ENCODE results near the gene PLEKHA7. TPM values are rescaled to one million over a fixed set of nuclear protein-coding genes. Genes with fewer than 3 reads are reported as not detected.

Gene PLEKHA7
- total RNA-seq, 1 donor from 2014 or later, result 37.5 TPM

GRCh38 chr11:16788141-16789062, 225.8 kb downstream of the PLEKHA7 start:
- TF ChIP-seq CTCF (conservative IDR thresholded peaks at IDR 0.05; ENCODE audit: low read depth, low read length), result peak; percentile 99
- peak; percentile 88 for DNase-seq (ENCODE audit: low read depth)
- no peak overlapping the region for H3K4me3 ChIP-seq (ENCODE audit: low read depth, low read length)

DNA sequence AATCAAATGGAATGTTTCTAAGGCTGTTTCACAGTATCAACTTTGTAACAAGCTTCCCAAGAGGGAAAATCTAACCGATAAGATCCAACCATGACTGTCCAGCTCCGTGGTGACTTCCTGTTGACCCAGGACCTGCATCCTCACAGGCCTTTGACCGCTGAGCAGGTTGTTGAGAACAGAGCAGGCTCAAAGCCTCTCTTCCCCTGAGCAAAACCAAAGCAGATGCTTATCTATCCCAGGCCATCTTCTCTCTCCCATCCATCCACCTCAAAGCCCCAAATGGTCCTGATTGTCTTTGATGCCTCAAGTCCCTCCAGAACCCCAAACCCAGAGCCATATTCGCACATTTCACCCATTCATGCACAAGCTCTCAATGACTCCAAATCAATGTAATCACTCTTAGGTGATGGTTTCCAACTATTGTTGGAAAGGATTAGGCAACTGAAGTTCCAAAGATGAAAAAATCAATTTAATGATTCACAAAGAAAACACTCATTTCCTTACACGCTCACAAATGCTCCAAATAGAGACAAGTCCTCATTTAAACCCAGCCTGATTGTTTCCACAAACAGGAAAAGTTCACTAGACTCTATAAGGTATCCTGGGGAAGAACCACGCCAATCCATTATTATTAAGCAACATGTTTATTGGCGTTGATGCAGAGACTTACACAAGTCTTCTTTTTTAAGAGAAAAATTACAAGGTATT, 227.0 kb downstream of the PLEKHA7 start:
- DNase-seq (ENCODE audit: low read depth), result no peak

DNA sequence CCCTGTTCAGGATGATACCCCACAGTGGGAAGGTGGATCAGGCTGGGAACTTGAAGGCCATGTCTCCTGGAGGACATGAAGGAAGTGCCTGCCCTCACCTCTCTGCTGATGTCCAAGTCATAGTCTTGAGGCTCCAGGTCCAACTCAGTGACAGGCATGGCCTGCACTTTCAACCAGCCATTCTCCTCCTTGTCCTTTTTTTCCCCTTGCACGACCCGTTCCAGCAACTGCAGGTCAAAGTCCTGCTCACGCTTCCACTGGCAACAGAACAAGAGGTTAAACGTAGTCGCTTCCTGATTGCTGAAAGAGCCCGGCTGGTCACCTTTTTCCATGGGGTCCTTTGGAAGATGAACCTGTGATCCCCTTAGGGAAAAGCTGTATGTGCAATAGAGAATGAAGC, 228.1 kb downstream of the PLEKHA7 start:
- TF ChIP-seq CTCF (conservative IDR thresholded peaks at IDR 0.05; ENCODE audit: low read depth, low read length), result no peak
- no peak for DNase-seq (ENCODE audit: low read depth)
- H3K4me3 ChIP-seq (ENCODE audit: low read depth, low read length), result no peak overlapping the region

More for the DNA sequence above, 227.0 kb downstream of the PLEKHA7 start:
- TF ChIP-seq CTCF (conservative IDR thresholded peaks at IDR 0.05; ENCODE audit: low read depth, low read length), result no peak
- no peak overlapping the region for H3K4me3 ChIP-seq (ENCODE audit: low read depth, low read length)

DNA sequence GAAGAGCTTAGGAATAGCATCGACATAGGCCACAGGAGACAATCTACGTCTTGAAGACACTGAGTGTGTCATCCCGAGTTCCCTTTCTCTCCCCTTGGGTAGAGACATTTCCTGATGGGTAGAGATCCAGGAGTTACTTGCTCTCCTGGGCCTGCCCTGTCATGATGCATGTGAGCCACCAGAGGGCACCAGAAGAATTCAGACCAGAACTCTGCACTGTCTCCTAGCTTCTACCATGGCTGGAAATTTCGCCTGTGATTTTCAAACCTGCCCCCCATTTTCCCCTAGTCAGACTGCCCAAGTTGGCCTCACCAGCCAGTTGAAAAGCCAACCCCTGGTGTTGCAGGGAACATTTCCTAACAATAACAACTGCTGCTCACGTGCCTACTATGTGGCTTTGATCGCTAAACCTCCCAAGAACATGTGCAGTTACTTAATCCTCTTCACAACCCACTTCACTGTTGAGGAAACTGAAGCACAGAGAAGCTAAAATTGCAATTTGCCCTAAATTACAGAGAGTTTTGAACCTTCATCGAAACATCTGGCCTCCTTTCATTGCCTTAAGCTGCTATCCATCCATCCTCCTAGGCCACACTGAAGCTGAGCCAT, 228.6 kb downstream of the PLEKHA7 start:
- no peak overlapping the region for H3K4me3 ChIP-seq (ENCODE audit: low read depth, low read length)
- TF ChIP-seq CTCF (conservative IDR thresholded peaks at IDR 0.05; ENCODE audit: low read depth, low read length), result peak; percentile 92
- no peak for DNase-seq (ENCODE audit: low read depth)

DNA sequence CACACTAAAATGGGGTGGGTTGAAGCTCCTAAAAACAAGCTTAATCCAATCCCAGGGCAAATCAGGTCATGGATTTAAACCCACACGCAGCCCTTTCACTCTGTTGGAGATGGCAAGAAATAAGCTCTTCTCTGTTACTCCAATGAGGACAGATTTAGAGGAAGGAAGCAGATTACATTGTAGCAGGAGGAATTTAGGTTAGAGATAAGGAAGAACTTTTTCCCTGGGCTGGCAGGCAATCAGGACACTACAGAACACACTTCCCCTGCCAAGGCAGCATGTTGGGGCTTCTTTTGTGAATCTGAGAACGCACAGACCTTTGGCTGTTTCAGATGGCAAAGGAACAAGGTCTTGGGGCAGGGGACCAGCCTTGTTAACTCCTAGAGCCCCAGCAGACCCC, 229.5 kb downstream of the PLEKHA7 start:
- DNase-seq (ENCODE audit: low read depth), result no peak

GRCh38 chr11:16784097-16784496, 230.1 kb downstream of the PLEKHA7 start:
- TF ChIP-seq CTCF (conservative IDR thresholded peaks at IDR 0.05; ENCODE audit: low read depth, low read length), result no peak
- no peak for DNase-seq (ENCODE audit: low read depth)

More for the DNA sequence above, 229.5 kb downstream of the PLEKHA7 start:
- no peak overlapping the region for H3K4me3 ChIP-seq (ENCODE audit: low read depth, low read length)
- no peak for TF ChIP-seq CTCF (conservative IDR thresholded peaks at IDR 0.05; ENCODE audit: low read depth, low read length)

More at GRCh38 chr11:16784097-16784496, 230.1 kb downstream of the PLEKHA7 start:
- no peak overlapping the region for H3K4me3 ChIP-seq (ENCODE audit: low read depth, low read length)
